WTC11 (cell line): Measurements from ENCODE around the gene MEDAG. TPM values are rescaled to one million over a fixed set of nuclear protein-coding genes. Genes with fewer than 3 reads are reported as not detected.

Experiments
- ATAC-seq: fragments of 200-7000 bp; cut with Tn5 transposase; 2 replicates; pipeline ENCODE4 v1.10.0; 2021; ENCODE audit warnings: mild to moderate bottlenecking, moderate library complexity
- CTCF ChIA-PET: fragments of 300-600 bp; sonication (Branson Sonifier 250); formaldehyde crosslinking; loops from one replicate; lab custom pipeline; 2021; ENCODE audit warnings: antibody characterized with exemption; lab: Charles Lee
- POLR2A ChIA-PET: fragments of 350-600 bp; sonication (Branson Sonifier 250); formaldehyde crosslinking; loops from one replicate; lab custom pipeline; 2021; ENCODE audit warnings: antibody characterized with exemption; lab: Charles Lee
- DNase-seq: peaks from one replicate; pipeline ENCODE4 v3.0.0; 2021; ENCODE audit warnings: low spot score
- H3K27ac Mint-ChIP-seq: 2 replicates; pipeline ENCODE4 v1.8.0; 2021; ENCODE audit warnings: mixed read lengths
- H3K27me3 Mint-ChIP-seq: 2 replicates; pipeline ENCODE4 v1.8.0; 2021; ENCODE audit warnings: low read depth, mild to moderate bottlenecking, moderate library complexity, mixed read lengths
- H3K36me3 Mint-ChIP-seq: 2 replicates; pipeline ENCODE4 v1.8.0; 2021; ENCODE audit warnings: mixed read lengths
- H3K4me1 Mint-ChIP-seq: 2 replicates; pipeline ENCODE4 v1.8.0; 2022; ENCODE audit warnings: mixed read lengths
- H3K4me3 Mint-ChIP-seq: 2 replicates; pipeline ENCODE4 v1.8.0; 2021; ENCODE audit warnings: mild to moderate bottlenecking, moderate library complexity, mixed read lengths
- H3K9me3 Mint-ChIP-seq: 2 replicates; pipeline ENCODE4 v1.8.0; 2021; ENCODE audit warnings: mixed read lengths
- ETV6 ChIP-seq: sonication (generic); formaldehyde crosslinking; IDR thresholded peaks from 2 replicates; pipeline ENCODE4 v1.8.1; 2022; ENCODE audit warnings: mild to moderate bottlenecking, missing genetic modification reagents
- FOXJ3 ChIP-seq: sonication (generic); formaldehyde crosslinking; IDR thresholded peaks from 2 replicates; pipeline ENCODE4 v1.9.0; 2021; ENCODE audit warnings: missing genetic modification reagents, mild to moderate bottlenecking, borderline replicate concordance
- FOXP1 ChIP-seq: sonication (generic); formaldehyde crosslinking; IDR thresholded peaks from 2 replicates; pipeline ENCODE4 v1.8.0; 2022; ENCODE audit warnings: missing genetic modification reagents, mild to moderate bottlenecking, moderate library complexity, borderline replicate concordance
- HMGA2 ChIP-seq: fragments of 250-450 bp; sonication (Bioruptor Pico); IDR thresholded peaks from 2 replicates; pipeline ENCODE4 v1.4.0; 2021; ENCODE audit warnings: mild to moderate bottlenecking, moderate library complexity
- IRF2 ChIP-seq: sonication (generic); formaldehyde crosslinking; IDR thresholded peaks from 2 replicates; pipeline ENCODE4 v1.8.0; 2022; ENCODE audit warnings: low read depth, missing genetic modification reagents, borderline replicate concordance
- KAT7 ChIP-seq: sonication (generic); formaldehyde crosslinking; IDR thresholded peaks from 2 replicates; pipeline ENCODE4 v1.8.1; 2023; ENCODE audit warnings: missing genetic modification reagents, mild to moderate bottlenecking, borderline replicate concordance
- NFE2L1 ChIP-seq: sonication (generic); formaldehyde crosslinking; IDR thresholded peaks from 2 replicates; pipeline ENCODE4 v1.8.1; 2023; ENCODE audit warnings: missing genetic modification reagents
- TCF7 ChIP-seq: sonication (generic); formaldehyde crosslinking; IDR thresholded peaks from 2 replicates; pipeline ENCODE4 v1.8.0; 2022; ENCODE audit warnings: mild to moderate bottlenecking, low read depth, missing genetic modification reagents, moderate library complexity
- ZNF232 ChIP-seq: sonication (generic); formaldehyde crosslinking; IDR thresholded peaks from 2 replicates; pipeline ENCODE4 v1.8.0; 2022; ENCODE audit warnings: mild to moderate bottlenecking, missing genetic modification reagents
- ZNF317 ChIP-seq: sonication (generic); formaldehyde crosslinking; IDR thresholded peaks from 2 replicates; pipeline ENCODE4 v1.8.1; 2023; ENCODE audit warnings: low read depth, mild to moderate bottlenecking, moderate library complexity, missing genetic modification reagents, borderline replicate concordance
- ZNF396 ChIP-seq: fragments of 250-450 bp; sonication (Bioruptor Pico); IDR thresholded peaks from 2 replicates; pipeline ENCODE4 v1.8.0; 2021; ENCODE audit warnings: mild to moderate bottlenecking, moderate library complexity, borderline replicate concordance
- ZNF423 ChIP-seq: fragments of 250-450 bp; sonication (Bioruptor Pico); IDR thresholded peaks from 2 replicates; pipeline ENCODE4 v2.1.2; 2022; ENCODE audit warnings: mild to moderate bottlenecking, moderate library complexity
- total RNA-seq: library from RNA; stranded (reverse); gene quantifications from 3 replicates; pipeline ENCODE4 v1.2.3, GENCODE V29; 2021
- TF ChIP-seq, protein P1 (sequence below): fragments of 250-450 bp; sonication (Bioruptor Pico); IDR thresholded peaks from 2 replicates; pipeline ENCODE4 v1.9.0; 2021; ENCODE audit warnings: mild to moderate bottlenecking, borderline replicate concordance
- TF ChIP-seq, protein P2 (sequence below): fragments of 250-450 bp; sonication (Bioruptor Pico); IDR thresholded peaks from 2 replicates; pipeline ENCODE4 v1.9.0; 2021; ENCODE audit warnings: mild to moderate bottlenecking
- TF ChIP-seq, protein P3 (sequence below): sonication (generic); formaldehyde crosslinking; IDR thresholded peaks from 2 replicates; pipeline ENCODE4 v1.8.1; 2023; ENCODE audit warnings: mild to moderate bottlenecking, missing genetic modification reagents
- TF ChIP-seq, protein P4 (sequence below): sonication (generic); formaldehyde crosslinking; conservative IDR thresholded peaks from 2 replicates; pipeline ENCODE4 v1.8.1; 2023; ENCODE audit warnings: mild to moderate bottlenecking, low read depth, missing genetic modification reagents, moderate library complexity
- TF ChIP-seq, protein P5 (sequence below): sonication (generic); formaldehyde crosslinking; IDR thresholded peaks from 2 replicates; pipeline ENCODE4 v1.8.1; 2023; ENCODE audit warnings: mild to moderate bottlenecking, missing genetic modification reagents
- TF ChIP-seq, protein P6 (sequence below): sonication (generic); formaldehyde crosslinking; IDR thresholded peaks from 2 replicates; pipeline ENCODE4 v1.8.0; 2023; ENCODE audit warnings: missing genetic modification reagents
- TF ChIP-seq, protein P7 (sequence below): sonication (generic); formaldehyde crosslinking; IDR thresholded peaks from 2 replicates; pipeline ENCODE4 v1.8.1; 2022; ENCODE audit warnings: low read depth, missing genetic modification reagents, borderline replicate concordance

The MEDAG gene
- total RNA-seq, 1 experiment from 2014 or later = 2.1 TPM

DNA sequence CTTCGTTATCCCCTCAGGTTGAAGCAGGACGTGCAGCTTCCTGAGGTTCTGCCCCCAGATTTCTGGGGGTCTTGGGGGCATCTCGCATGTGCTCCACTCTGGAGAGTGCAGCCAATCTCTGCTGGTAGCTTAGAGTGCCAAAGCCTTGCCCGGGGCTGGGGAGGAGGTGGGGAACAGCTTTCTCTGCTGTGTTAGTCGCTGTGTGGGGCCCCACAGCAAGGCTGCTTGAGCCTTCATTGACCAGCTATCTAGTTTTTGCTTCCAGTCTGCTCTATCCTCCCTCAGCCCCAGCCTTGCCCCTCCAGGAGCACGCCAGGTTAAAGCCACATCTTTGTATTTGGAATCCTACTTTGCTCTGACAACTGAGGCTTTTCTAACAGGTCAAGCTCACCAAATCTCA lies 32.0 kb upstream of the MEDAG start (continued):
- TF ChIP-seq, protein P1, sequence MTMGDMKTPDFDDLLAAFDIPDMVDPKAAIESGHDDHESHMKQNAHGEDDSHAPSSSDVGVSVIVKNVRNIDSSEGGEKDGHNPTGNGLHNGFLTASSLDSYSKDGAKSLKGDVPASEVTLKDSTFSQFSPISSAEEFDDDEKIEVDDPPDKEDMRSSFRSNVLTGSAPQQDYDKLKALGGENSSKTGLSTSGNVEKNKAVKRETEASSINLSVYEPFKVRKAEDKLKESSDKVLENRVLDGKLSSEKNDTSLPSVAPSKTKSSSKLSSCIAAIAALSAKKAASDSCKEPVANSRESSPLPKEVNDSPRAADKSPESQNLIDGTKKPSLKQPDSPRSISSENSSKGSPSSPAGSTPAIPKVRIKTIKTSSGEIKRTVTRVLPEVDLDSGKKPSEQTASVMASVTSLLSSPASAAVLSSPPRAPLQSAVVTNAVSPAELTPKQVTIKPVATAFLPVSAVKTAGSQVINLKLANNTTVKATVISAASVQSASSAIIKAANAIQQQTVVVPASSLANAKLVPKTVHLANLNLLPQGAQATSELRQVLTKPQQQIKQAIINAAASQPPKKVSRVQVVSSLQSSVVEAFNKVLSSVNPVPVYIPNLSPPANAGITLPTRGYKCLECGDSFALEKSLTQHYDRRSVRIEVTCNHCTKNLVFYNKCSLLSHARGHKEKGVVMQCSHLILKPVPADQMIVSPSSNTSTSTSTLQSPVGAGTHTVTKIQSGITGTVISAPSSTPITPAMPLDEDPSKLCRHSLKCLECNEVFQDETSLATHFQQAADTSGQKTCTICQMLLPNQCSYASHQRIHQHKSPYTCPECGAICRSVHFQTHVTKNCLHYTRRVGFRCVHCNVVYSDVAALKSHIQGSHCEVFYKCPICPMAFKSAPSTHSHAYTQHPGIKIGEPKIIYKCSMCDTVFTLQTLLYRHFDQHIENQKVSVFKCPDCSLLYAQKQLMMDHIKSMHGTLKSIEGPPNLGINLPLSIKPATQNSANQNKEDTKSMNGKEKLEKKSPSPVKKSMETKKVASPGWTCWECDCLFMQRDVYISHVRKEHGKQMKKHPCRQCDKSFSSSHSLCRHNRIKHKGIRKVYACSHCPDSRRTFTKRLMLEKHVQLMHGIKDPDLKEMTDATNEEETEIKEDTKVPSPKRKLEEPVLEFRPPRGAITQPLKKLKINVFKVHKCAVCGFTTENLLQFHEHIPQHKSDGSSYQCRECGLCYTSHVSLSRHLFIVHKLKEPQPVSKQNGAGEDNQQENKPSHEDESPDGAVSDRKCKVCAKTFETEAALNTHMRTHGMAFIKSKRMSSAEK (CRISPR knock-in tag) = no peak
- TF ChIP-seq, protein P2, sequence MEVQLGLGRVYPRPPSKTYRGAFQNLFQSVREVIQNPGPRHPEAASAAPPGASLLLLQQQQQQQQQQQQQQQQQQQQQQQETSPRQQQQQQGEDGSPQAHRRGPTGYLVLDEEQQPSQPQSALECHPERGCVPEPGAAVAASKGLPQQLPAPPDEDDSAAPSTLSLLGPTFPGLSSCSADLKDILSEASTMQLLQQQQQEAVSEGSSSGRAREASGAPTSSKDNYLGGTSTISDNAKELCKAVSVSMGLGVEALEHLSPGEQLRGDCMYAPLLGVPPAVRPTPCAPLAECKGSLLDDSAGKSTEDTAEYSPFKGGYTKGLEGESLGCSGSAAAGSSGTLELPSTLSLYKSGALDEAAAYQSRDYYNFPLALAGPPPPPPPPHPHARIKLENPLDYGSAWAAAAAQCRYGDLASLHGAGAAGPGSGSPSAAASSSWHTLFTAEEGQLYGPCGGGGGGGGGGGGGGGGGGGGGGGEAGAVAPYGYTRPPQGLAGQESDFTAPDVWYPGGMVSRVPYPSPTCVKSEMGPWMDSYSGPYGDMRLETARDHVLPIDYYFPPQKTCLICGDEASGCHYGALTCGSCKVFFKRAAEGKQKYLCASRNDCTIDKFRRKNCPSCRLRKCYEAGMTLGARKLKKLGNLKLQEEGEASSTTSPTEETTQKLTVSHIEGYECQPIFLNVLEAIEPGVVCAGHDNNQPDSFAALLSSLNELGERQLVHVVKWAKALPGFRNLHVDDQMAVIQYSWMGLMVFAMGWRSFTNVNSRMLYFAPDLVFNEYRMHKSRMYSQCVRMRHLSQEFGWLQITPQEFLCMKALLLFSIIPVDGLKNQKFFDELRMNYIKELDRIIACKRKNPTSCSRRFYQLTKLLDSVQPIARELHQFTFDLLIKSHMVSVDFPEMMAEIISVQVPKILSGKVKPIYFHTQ = no peak
- TF ChIP-seq ZNF317 (CRISPR knock-in tag) (no peak), ETV6 (CRISPR knock-in tag) (no peak), ZNF423 (no peak)

DNA sequence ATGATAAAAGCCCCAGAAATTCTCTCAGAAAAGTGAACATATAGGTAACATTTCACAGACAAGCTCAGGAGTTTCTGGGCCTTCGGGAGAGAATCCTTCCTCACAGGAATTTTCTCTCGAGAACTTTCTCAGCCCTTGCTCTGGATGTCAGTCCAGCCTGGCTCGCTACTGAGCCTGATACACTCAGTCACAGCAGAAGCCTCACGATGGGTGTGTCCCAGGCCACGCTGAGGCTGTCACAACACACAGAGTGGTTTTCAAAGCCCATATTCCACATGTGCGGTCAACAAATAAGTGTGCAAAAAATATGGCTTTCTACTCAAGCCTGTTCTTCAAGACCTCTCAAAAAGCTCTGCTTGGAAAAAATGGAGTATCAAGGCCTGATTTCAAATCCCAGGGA lies 31.5 kb upstream of the MEDAG start:
- TF ChIP-seq FOXP1 (CRISPR knock-in tag) = no peak
- TF ChIP-seq, protein P3, sequence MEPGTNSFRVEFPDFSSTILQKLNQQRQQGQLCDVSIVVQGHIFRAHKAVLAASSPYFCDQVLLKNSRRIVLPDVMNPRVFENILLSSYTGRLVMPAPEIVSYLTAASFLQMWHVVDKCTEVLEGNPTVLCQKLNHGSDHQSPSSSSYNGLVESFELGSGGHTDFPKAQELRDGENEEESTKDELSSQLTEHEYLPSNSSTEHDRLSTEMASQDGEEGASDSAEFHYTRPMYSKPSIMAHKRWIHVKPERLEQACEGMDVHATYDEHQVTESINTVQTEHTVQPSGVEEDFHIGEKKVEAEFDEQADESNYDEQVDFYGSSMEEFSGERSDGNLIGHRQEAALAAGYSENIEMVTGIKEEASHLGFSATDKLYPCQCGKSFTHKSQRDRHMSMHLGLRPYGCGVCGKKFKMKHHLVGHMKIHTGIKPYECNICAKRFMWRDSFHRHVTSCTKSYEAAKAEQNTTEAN (CRISPR knock-in tag) = no peak
- no peak for TF ChIP-seq KAT7 (CRISPR knock-in tag)
- TF ChIP-seq, protein P4, sequence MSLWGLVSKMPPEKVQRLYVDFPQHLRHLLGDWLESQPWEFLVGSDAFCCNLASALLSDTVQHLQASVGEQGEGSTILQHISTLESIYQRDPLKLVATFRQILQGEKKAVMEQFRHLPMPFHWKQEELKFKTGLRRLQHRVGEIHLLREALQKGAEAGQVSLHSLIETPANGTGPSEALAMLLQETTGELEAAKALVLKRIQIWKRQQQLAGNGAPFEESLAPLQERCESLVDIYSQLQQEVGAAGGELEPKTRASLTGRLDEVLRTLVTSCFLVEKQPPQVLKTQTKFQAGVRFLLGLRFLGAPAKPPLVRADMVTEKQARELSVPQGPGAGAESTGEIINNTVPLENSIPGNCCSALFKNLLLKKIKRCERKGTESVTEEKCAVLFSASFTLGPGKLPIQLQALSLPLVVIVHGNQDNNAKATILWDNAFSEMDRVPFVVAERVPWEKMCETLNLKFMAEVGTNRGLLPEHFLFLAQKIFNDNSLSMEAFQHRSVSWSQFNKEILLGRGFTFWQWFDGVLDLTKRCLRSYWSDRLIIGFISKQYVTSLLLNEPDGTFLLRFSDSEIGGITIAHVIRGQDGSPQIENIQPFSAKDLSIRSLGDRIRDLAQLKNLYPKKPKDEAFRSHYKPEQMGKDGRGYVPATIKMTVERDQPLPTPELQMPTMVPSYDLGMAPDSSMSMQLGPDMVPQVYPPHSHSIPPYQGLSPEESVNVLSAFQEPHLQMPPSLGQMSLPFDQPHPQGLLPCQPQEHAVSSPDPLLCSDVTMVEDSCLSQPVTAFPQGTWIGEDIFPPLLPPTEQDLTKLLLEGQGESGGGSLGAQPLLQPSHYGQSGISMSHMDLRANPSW (CRISPR knock-in tag) = no peak
- TF ChIP-seq, protein P5, sequence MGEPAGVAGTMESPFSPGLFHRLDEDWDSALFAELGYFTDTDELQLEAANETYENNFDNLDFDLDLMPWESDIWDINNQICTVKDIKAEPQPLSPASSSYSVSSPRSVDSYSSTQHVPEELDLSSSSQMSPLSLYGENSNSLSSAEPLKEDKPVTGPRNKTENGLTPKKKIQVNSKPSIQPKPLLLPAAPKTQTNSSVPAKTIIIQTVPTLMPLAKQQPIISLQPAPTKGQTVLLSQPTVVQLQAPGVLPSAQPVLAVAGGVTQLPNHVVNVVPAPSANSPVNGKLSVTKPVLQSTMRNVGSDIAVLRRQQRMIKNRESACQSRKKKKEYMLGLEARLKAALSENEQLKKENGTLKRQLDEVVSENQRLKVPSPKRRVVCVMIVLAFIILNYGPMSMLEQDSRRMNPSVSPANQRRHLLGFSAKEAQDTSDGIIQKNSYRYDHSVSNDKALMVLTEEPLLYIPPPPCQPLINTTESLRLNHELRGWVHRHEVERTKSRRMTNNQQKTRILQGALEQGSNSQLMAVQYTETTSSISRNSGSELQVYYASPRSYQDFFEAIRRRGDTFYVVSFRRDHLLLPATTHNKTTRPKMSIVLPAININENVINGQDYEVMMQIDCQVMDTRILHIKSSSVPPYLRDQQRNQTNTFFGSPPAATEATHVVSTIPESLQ = no peak
- no peak for TF ChIP-seq ZNF232 (CRISPR knock-in tag)
- TF ChIP-seq IRF2 (CRISPR knock-in tag) = no peak
- TF ChIP-seq TCF7 (CRISPR knock-in tag) = no peak
- TF ChIP-seq, protein P6, sequence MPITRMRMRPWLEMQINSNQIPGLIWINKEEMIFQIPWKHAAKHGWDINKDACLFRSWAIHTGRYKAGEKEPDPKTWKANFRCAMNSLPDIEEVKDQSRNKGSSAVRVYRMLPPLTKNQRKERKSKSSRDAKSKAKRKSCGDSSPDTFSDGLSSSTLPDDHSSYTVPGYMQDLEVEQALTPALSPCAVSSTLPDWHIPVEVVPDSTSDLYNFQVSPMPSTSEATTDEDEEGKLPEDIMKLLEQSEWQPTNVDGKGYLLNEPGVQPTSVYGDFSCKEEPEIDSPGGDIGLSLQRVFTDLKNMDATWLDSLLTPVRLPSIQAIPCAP = no peak
- no peak for TF ChIP-seq HMGA2 (CRISPR knock-in tag)
- no peak for TF ChIP-seq FOXJ3 (CRISPR knock-in tag)
- no peak for TF ChIP-seq NFE2L1 (CRISPR knock-in tag)
- TF ChIP-seq, protein P7, sequence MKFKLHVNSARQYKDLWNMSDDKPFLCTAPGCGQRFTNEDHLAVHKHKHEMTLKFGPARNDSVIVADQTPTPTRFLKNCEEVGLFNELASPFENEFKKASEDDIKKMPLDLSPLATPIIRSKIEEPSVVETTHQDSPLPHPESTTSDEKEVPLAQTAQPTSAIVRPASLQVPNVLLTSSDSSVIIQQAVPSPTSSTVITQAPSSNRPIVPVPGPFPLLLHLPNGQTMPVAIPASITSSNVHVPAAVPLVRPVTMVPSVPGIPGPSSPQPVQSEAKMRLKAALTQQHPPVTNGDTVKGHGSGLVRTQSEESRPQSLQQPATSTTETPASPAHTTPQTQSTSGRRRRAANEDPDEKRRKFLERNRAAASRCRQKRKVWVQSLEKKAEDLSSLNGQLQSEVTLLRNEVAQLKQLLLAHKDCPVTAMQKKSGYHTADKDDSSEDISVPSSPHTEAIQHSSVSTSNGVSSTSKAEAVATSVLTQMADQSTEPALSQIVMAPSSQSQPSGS = no peak
- TF ChIP-seq ZNF396 = no peak
- ChIA-PET POLR2A (no interaction called here), CTCF (interaction anchor here (1.0 to 3.6 kb wide), 3 partner anchors 9 to 170 kb away, joined by 3 to 15 read pairs (median 6); no protein-coding TSS in a partner anchor)
- DNase-seq (no peak), ATAC-seq (no peak)
- H3K4me3 Mint-ChIP-seq = no peak overlapping the region
- peaks cover 46% of the 10 kb centered on the region for H3K4me1 Mint-ChIP-seq
- H3K27me3 Mint-ChIP-seq = no peaks in the 10 kb centered on the region
- no peak overlapping the region for H3K27ac Mint-ChIP-seq
- H3K36me3 Mint-ChIP-seq = no peaks in the 10 kb centered on the region
- no peaks in the 10 kb centered on the region for H3K9me3 Mint-ChIP-seq
